HL-60 (cell line): Measurements from ENCODE around the gene CDK17.

Source experiments
- DNase-seq, 2 experiments: peaks; one replicate each; pipeline ENCODE4 v3.0.0-alpha.2; 2010 to 2020; ENCODE audit warnings: low read depth in 1 of 2, low spot score in 1 of 2
- H3K27ac ChIP-seq: fragments of 250-450 bp; sonication (Bioruptor Pico); replicated peaks from 2 replicates; pipeline ENCODE4 v1.5.1; 2020; ENCODE audit warnings: mild to moderate bottlenecking, moderate library complexity
- H3K27me3 ChIP-seq: fragments of 250-450 bp; sonication (Bioruptor Pico); 2 replicates; pipeline ENCODE4 v1.5.1; 2021; ENCODE audit warnings: mild to moderate bottlenecking, moderate library complexity; ENCODE audit not compliant: insufficient read depth, poor library complexity, severe bottlenecking
- H3K4me3 ChIP-seq: replicated peaks from 2 replicates; pipeline ENCODE4 v1.5.1; 2011; ENCODE audit warnings: mild to moderate bottlenecking, control low read depth, low read length; ENCODE audit not compliant: insufficient read depth
- GABPA ChIP-seq: IDR thresholded peaks from 2 replicates; pipeline ENCODE4 v1.6.1; 2012; ENCODE audit warnings: low read depth
- POLR2AphosphoS5 ChIP-seq: IDR thresholded peaks from 2 replicates; pipeline ENCODE4 v1.6.1; 2012; ENCODE audit warnings: low read depth
- SPI1 ChIP-seq: IDR thresholded peaks from 2 replicates; pipeline ENCODE4 v1.6.1; 2012; ENCODE audit warnings: low read depth, mild to moderate bottlenecking, borderline replicate concordance
- TF ChIP-seq, protein P1 (sequence below): IDR thresholded peaks from one replicate; pipeline ENCODE4 v1.5.1; 2011; ENCODE audit warnings: low read length, control low read depth, inconsistent platforms; ENCODE audit not compliant: insufficient read depth
- TF ChIP-seq, protein P2 (sequence below): IDR thresholded peaks from 2 replicates; pipeline ENCODE4 v1.6.1; 2012; ENCODE audit warnings: low read depth; ENCODE audit not compliant: insufficient replicate concordance

The CDK17 gene

GRCh38 chr12:96285158-96285557, 115.1 kb downstream of the CDK17 start:
- H3K27me3 ChIP-seq: no peaks in the 10 kb centered on the region
- TF ChIP-seq SPI1: no peak
- TF ChIP-seq, protein P1, sequence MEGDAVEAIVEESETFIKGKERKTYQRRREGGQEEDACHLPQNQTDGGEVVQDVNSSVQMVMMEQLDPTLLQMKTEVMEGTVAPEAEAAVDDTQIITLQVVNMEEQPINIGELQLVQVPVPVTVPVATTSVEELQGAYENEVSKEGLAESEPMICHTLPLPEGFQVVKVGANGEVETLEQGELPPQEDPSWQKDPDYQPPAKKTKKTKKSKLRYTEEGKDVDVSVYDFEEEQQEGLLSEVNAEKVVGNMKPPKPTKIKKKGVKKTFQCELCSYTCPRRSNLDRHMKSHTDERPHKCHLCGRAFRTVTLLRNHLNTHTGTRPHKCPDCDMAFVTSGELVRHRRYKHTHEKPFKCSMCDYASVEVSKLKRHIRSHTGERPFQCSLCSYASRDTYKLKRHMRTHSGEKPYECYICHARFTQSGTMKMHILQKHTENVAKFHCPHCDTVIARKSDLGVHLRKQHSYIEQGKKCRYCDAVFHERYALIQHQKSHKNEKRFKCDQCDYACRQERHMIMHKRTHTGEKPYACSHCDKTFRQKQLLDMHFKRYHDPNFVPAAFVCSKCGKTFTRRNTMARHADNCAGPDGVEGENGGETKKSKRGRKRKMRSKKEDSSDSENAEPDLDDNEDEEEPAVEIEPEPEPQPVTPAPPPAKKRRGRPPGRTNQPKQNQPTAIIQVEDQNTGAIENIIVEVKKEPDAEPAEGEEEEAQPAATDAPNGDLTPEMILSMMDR: no peak
- TF ChIP-seq GABPA: no peak
- TF ChIP-seq, protein P2, sequence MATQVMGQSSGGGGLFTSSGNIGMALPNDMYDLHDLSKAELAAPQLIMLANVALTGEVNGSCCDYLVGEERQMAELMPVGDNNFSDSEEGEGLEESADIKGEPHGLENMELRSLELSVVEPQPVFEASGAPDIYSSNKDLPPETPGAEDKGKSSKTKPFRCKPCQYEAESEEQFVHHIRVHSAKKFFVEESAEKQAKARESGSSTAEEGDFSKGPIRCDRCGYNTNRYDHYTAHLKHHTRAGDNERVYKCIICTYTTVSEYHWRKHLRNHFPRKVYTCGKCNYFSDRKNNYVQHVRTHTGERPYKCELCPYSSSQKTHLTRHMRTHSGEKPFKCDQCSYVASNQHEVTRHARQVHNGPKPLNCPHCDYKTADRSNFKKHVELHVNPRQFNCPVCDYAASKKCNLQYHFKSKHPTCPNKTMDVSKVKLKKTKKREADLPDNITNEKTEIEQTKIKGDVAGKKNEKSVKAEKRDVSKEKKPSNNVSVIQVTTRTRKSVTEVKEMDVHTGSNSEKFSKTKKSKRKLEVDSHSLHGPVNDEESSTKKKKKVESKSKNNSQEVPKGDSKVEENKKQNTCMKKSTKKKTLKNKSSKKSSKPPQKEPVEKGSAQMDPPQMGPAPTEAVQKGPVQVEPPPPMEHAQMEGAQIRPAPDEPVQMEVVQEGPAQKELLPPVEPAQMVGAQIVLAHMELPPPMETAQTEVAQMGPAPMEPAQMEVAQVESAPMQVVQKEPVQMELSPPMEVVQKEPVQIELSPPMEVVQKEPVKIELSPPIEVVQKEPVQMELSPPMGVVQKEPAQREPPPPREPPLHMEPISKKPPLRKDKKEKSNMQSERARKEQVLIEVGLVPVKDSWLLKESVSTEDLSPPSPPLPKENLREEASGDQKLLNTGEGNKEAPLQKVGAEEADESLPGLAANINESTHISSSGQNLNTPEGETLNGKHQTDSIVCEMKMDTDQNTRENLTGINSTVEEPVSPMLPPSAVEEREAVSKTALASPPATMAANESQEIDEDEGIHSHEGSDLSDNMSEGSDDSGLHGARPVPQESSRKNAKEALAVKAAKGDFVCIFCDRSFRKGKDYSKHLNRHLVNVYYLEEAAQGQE: no peak

DNA sequence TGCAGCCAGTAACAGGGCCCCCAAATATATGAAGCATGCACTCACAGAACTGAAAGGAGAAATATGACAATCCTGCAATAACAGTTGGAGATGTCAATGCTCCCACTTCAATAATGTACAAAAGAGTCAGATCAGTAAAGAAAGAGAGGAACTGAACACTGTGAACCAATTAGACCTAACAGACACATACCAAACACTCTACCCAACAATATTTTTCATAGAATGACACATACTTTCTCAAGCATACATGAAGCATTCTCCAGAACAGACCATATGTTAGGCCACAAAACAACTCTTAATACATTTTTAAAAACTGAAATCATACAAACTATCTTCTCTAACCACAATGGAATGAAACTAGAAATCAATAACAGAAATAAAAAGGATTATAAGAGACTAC, 125.9 kb downstream of the CDK17 start:
- no peak overlapping the region for H3K4me3 ChIP-seq
- no peaks in the 10 kb centered on the region for H3K27me3 ChIP-seq
- H3K27ac ChIP-seq: no peak overlapping the region
- TF ChIP-seq POLR2AphosphoS5: no peak
- TF ChIP-seq, protein P2: no peak
- TF ChIP-seq, protein P1: no peak
- TF ChIP-seq SPI1: no peak
- no peak for TF ChIP-seq GABPA
- no peak for DNase-seq

More at GRCh38 chr12:96285158-96285557, 115.1 kb downstream of the CDK17 start:
- Histone ChIP-seq H3K4me3 (no peak overlapping the region), H3K27ac (no peak overlapping the region)
- no peak for DNase-seq

GRCh38 chr12:96271469-96272199, 128.6 kb downstream of the CDK17 start:
- TF ChIP-seq, protein P1: no peak
- TF ChIP-seq POLR2AphosphoS5: no peak
- no peak for TF ChIP-seq GABPA
- no peak for TF ChIP-seq SPI1
- TF ChIP-seq, protein P2: no peak
- no peak for DNase-seq
- Histone ChIP-seq H3K27ac (no peak overlapping the region), H3K4me3 (no peak overlapping the region), H3K27me3 (no peaks in the 10 kb centered on the region)
